ENCODE data around the gene MACROD1. TPM values are rescaled to one million over a fixed set of nuclear protein-coding genes. Genes with fewer than 3 reads are reported as not detected.
A peak's percentile ranks its signal among the peaks of the same experiment; 100 is the strongest.

Gene MACROD1
- total and polyA plus RNA-seq, 2 of the 13 experiments (the other 11 are each of a cell fraction or from before 2014, with no cell fraction given) = 23.1 to 34.5 TPM

GRCh38 chr11:64165842-64166635 is at the start of gene MACROD1 (continued):
- no peak; the same call in 1 of the 2 replicates for TF ChIP-seq ZNF615 (CRISPR knock-in tag; IDR thresholded peaks at IDR 0.05; ENCODE audit: borderline replicate concordance)
- TF ChIP-seq CBFB (CRISPR knock-in tag; IDR thresholded peaks at IDR 0.05) = 0 out of 2 replicates have a peak, but pooled peaks have one; percentile 4
- TF ChIP-seq POLR2G (IDR thresholded peaks at IDR 0.05; ENCODE audit: low read depth, low read length) = peak; percentile 81
- TF ChIP-seq ZMYM4 (CRISPR knock-in tag; IDR thresholded peaks at IDR 0.05) = no peak; the same call in 1 of the 2 replicates
- TF ChIP-seq ZNF205 (CRISPR knock-in tag; IDR thresholded peaks at IDR 0.05) = no peak
- TF ChIP-seq NFIC (IDR thresholded peaks at IDR 0.05; ENCODE audit: low read length) = no peak
- peak; percentile 46; the same call in 1 of the 2 replicates for TF ChIP-seq KMT2B (CRISPR knock-in tag; IDR thresholded peaks at IDR 0.05)
- TF ChIP-seq ZFP36L2 (CRISPR knock-in tag; IDR thresholded peaks at IDR 0.05) = no peak
- peak; percentile 65 for TF ChIP-seq GATAD2A (CRISPR knock-in tag; IDR thresholded peaks at IDR 0.05)
- TF ChIP-seq, protein P1, sequence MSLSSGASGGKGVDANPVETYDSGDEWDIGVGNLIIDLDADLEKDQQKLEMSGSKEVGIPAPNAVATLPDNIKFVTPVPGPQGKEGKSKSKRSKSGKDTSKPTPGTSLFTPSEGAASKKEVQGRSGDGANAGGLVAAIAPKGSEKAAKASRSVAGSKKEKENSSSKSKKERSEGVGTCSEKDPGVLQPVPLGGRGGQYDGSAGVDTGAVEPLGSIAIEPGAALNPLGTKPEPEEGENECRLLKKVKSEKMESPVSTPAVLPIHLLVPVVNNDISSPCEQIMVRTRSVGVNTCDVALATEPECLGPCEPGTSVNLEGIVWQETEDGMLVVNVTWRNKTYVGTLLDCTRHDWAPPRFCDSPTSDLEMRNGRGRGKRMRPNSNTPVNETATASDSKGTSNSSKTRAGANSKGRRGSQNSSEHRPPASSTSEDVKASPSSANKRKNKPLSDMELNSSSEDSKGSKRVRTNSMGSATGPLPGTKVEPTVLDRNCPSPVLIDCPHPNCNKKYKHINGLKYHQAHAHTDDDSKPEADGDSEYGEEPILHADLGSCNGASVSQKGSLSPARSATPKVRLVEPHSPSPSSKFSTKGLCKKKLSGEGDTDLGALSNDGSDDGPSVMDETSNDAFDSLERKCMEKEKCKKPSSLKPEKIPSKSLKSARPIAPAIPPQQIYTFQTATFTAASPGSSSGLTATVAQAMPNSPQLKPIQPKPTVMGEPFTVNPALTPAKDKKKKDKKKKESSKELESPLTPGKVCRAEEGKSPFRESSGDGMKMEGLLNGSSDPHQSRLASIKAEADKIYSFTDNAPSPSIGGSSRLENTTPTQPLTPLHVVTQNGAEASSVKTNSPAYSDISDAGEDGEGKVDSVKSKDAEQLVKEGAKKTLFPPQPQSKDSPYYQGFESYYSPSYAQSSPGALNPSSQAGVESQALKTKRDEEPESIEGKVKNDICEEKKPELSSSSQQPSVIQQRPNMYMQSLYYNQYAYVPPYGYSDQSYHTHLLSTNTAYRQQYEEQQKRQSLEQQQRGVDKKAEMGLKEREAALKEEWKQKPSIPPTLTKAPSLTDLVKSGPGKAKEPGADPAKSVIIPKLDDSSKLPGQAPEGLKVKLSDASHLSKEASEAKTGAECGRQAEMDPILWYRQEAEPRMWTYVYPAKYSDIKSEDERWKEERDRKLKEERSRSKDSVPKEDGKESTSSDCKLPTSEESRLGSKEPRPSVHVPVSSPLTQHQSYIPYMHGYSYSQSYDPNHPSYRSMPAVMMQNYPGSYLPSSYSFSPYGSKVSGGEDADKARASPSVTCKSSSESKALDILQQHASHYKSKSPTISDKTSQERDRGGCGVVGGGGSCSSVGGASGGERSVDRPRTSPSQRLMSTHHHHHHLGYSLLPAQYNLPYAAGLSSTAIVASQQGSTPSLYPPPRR (CRISPR knock-in tag; IDR thresholded peaks at IDR 0.05; ENCODE audit: borderline replicate concordance) = no peak
- TF ChIP-seq ZBTB42 (CRISPR knock-in tag; IDR thresholded peaks at IDR 0.05) = no peak
- TF ChIP-seq ZNF678 (CRISPR knock-in tag; IDR thresholded peaks at IDR 0.05) = no peak
- TF ChIP-seq, protein P2, sequence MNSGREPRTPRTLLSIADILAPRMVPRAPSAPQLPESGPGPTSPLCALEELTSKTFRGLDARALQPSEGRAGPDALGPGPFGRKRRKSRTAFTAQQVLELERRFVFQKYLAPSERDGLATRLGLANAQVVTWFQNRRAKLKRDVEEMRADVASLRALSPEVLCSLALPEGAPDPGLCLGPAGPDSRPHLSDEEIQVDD (CRISPR knock-in tag; IDR thresholded peaks at IDR 0.05; ENCODE audit: borderline replicate concordance) = no peak
- no peak for TF ChIP-seq ATF1 (CRISPR knock-in tag; IDR thresholded peaks at IDR 0.05)
- TF ChIP-seq ZNF781 (CRISPR knock-in tag; IDR thresholded peaks at IDR 0.05; ENCODE audit: borderline replicate concordance, not compliant biosample characterization) = no peak
- peak; percentile 40; the same call in 1 of the 2 replicates for TF ChIP-seq ZNF614 (CRISPR knock-in tag; IDR thresholded peaks at IDR 0.05; ENCODE audit: borderline replicate concordance)
- TF ChIP-seq THYN1 (CRISPR knock-in tag; IDR thresholded peaks at IDR 0.05; ENCODE audit: borderline replicate concordance, low read depth) = no peak
- no peak for TF ChIP-seq ISX (CRISPR knock-in tag; conservative IDR thresholded peaks at IDR 0.05)

Measured in HepG2 (cell line).